Raji (cell line): Measurements from ENCODE around the gene MAP3K3.

Experiments used
- POLR2A ChIP-seq: IDR thresholded peaks from 2 replicates; pipeline ENCODE4 v1.6.1; 2011; ENCODE audit warnings: low read depth, low read length, control low read depth; ENCODE audit not compliant: insufficient read depth

The MAP3K3 gene

GRCh38 chr17:63692195-63692816 is 70.1 kb downstream of the MAP3K3 start:
- no peak for TF ChIP-seq POLR2A

- no peak for TF ChIP-seq POLR2A
Measured at GRCh38 chr17:63693411-63694113, 71.3 kb downstream of the MAP3K3 start.

- no peak; the same call in 1 of the 2 replicates for TF ChIP-seq POLR2A
Measured at GRCh38 chr17:63694229-63694949, 72.2 kb downstream of the MAP3K3 start.

- peak; percentile 51; the same call in 1 of the 2 replicates for TF ChIP-seq POLR2A
Measured at GRCh38 chr17:63694950-63695773, 72.9 kb downstream of the MAP3K3 start.

GRCh38 chr17:63695889-63696288 is 73.7 kb downstream of the MAP3K3 start:
- TF ChIP-seq POLR2A, result no peak; the same call in 1 of the 2 replicates

GRCh38 chr17:63696381-63696961 is 74.3 kb downstream of the MAP3K3 start:
- TF ChIP-seq POLR2A, result peak; percentile 27; the same call in 1 of the 2 replicates

- peak; percentile 69 for TF ChIP-seq POLR2A
Measured at GRCh38 chr17:63697341-63698286, 75.4 kb downstream of the MAP3K3 start.

- no peak for TF ChIP-seq POLR2A
Measured at GRCh38 chr17:63698381-63698885, 76.2 kb downstream of the MAP3K3 start.

- peak; percentile 66 for TF ChIP-seq POLR2A
Measured at GRCh38 chr17:63698886-63699637, 76.8 kb downstream of the MAP3K3 start.

GRCh38 chr17:63699638-63700527 is 77.7 kb downstream of the MAP3K3 start, which contains the start of gene LIMD2:
TSS of gene LIMD2 (minus strand) at chr17:63700125. CDS start at chr17:63699298, 827 bp downstream.
- peak; percentile 52; the same call in 1 of the 2 replicates for TF ChIP-seq POLR2A
